ENCODE measurements around the gene CELSR1.

Gene CELSR1

DNA sequence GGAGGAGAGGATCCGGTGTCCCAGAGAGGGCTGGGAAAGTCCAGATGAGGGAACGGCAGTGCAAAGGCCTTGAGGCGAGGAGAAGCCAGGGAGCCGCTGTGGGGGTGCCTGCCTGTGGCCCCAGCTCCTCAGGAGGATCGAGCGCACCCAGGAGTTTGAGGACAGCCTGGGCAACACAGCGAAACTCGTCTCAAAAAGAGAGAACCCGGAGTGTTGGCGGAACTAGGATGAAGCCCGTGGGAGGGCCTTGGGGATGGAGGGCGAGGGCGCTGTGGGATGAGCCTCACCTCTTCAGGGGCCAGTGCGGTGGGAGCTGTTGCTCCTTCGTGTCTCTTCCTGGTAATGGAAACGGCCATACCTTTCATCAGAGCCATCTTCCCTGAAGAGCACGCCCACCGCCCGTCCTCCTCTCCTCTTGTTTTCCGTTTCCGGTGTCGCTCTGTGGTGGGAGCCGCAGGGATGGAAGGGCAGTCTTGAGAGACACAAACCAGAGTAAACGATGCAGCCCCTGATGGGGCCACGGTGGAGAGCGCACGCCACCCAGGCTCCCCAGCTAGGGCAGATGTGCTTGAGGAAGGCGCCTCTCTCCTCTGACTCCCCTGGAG, 186.2 kb downstream of the CELSR1 start:
- DNase-seq (ENCODE audit: low spot score) = no peak

DNA sequence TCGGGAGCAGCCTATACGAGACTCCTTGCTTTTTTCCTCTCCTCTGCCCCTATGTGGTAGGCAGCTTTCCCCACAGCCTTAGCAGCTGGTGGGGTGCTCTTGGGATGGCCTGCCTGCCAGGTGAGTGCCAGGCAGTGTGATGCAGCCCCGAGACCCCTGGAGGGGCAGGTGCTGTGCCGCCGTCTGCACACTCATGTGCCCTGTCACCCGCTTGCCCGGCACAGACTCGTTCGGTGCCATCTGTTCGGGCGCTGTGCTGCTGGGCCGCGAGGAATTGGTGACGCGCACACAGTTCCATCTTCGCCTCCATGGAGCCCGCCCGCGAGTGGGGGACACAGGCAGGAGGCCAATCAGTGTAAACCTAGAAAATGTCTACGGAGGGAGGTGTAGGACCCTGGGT, 186.8 kb downstream of the CELSR1 start:
- DNase-seq (ENCODE audit: low spot score) = no peak

DNA sequence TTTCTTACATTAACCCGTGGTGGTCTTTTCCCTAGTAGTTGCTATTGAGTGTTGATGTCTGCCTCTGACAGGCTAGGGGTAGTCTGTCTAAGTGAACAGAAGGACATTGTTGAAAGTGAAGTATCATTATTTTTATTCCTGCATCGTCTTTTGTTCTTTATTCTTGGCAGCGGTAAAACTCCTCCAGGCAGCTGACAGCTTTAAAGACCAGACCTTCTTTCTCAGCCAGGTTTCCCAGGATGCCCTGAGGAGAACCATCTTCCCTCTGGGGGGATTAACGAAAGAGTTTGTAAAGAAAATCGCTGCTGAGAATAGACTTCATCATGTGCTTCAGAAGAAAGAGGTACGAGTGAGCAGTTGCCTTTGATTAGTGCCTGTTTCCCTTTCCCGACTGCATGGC, 187.3 kb downstream of the CELSR1 start:
- DNase-seq (ENCODE audit: low spot score) = no peak

DNA sequence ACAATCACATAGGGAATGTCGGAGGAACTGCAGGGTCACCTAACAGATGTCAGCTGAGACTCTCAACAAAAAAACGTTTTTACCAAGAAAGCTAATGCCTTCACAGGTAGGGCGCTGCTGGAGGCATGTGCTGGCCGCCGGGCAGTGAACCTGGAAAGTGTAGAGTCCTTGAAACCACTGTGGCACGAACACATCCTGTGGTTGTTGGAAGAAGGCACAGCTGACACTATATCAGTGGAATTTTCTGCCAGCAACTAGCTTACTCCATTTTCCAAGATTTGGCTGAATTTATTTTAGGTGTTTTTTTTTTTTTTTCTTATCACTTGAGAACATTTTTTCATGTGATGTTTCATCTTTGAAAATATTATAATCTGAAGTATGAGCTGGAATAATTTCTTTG, 187.7 kb downstream of the CELSR1 start:
- DNase-seq (ENCODE audit: low spot score) = peak; percentile 53

DNA sequence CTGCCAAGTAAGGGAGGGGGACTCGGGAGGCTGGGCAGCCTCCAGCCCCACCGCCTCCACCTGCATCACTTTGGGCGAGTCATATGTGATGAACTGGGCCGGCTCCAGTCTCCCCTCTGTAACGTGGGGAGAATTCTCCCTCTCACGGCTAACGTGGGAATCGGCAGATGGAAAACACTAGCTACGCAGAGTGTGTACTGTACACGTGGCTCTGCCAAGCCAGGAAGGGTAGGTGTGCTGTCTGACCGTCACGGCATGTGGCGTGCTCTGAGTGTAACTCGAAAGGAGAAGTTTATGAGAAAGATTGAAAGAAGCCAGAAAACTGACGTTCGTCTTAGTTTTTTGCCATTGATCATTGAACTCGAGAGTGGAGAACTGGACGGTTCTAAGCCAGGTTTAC, 188.2 kb downstream of the CELSR1 start:
- DNase-seq (ENCODE audit: low spot score) = no peak

DNA sequence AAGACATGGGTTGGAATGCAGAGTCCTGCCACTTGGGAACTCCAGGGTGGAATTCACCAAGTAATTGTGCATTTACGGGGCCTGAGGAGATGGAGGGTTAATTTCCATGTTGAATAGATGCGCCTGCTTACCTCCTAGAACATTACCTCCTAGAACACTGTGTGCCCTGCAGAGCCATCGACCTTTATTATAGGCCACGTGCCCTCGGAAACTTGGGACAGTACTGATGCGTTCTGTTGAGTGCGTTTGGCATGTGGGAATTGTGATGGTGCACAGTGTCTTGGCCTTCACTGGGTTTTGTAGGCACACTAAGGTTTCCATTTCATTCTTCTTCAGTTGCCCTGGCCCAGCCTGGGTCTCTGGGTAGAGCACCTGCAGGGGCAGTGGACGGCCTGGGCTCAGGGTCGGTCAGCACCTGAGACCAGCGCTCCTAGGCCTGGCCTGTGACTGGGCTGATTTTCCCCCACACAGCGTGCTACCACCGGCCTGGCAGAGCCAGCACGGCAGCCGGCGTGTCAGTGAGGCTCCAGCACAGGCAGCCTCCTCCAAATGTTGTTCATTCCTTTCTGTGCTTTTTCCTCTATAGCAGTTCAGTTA, 189.2 kb downstream of the CELSR1 start:
- no peak for DNase-seq (ENCODE audit: low spot score)

DNA sequence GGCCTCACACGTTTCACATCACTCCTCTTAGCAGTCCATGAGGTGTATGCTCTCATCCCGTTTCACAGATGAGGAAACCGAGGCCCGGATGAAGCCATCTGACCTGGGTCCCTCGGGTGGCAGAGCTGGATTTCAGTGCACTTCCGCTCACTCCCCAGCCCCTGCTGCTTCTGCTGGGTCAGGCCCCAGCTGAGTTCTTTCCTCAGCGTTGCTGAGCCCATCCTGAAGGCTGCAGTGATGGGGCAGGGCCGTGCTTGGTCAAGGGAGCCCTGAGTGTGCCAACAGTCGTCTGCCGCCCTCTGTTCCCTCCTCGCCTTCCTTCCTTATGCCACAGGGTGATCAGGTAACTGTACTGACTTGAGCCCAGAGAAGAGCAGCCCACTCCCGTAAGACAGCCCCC, 189.8 kb downstream of the CELSR1 start:
- DNase-seq (ENCODE audit: low spot score) = no peak

DNA sequence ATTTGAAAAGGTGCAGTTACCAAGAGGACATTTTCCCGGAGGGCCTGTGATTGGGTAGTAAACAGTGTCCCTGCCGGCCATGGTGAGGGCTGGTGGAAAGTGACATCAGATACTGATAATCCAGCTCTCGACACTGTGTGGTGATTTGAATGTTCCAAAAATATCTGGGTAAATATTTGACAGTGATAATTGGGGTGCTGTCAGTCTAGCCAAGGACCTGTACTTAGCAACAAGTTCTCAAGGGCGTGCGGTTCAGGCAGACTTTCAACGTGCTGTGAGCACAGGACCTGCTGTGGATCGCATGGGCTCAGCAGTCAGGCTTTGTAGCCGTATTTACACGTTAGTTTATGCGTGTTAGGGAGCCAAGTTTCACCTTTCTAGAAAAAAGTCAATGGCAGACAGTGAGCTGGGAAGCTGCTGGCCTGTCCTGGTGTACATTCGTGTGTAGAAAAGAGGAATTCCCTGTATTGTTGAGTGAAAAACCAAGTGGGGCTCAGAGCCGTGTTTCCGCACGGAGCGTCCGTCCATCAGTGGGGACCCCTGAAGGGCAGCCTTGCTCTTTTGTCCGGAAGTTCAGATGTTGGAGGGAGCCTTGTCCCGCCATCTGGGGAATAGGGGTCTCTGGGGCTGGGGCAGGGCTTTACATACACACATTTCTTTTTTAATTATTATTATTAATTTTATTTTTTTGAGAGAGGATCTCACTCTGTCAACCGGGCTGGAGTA, 190.6 kb downstream of the CELSR1 start:
- no peak for DNase-seq (ENCODE audit: low spot score)

DNA sequence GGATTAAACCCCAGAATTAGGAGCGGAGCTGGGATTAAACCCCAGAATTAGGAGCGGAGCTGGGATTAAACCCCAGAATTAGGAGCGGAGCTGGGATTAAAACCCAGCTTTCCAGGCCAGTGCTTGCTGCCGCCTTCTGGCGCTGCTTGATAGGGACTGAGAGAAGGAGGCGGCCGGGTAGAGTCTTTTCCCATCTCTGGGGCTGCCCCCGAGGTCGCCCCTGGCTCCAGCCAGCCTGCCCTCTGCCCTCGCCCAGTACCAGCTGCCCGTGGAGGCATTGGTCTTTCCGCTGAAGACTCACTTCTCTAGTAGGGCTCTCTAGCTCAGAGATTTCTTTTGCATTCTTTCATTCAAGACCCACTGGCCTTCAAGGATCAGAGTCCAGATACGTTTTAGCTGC, 196.7 kb downstream of the CELSR1 start:
- DNase-seq (ENCODE audit: low spot score) = no peak

DNA sequence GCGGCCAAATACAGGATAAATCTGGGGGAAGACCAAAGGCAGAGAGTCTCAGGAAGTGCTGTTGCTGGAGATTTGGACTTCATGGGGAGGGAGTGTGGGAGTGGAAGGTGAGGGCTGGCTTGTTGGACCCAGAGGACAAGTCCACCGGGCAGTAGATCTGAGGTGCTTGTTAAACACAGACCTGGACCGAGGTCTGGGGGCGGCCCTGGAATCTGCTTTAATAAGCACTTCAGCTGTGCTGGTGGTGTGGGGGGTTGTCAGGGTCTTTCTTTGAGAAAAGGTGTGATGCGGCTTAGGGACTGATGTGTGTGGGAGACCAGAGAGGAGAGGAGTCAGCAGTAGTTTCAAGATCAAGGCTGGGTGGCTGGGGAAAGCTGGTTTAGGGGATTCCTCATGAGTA, 197.5 kb downstream of the CELSR1 start:
- DNase-seq (ENCODE audit: low spot score) = no peak

DNA sequence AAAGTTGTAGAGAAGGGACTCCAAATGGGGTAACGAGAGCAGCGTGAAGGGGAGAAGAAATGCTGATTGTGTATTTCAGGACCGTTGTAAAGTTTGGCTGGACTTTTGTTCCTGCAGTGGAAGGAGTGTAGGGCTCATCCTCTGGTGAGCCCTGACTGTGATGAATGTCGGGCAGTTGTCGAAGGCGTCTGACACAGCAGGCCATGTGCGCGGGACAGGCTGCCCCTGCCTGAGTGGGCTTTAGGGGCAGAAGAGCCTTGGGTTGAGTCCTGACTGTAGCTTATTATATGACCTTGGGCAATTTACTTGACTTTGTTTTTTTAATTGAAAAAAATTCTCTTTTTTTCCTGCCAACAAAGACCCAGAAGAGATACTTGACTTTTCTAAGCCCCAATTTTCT, 198.8 kb downstream of the CELSR1 start:
- DNase-seq (ENCODE audit: low spot score) = no peak

DNA sequence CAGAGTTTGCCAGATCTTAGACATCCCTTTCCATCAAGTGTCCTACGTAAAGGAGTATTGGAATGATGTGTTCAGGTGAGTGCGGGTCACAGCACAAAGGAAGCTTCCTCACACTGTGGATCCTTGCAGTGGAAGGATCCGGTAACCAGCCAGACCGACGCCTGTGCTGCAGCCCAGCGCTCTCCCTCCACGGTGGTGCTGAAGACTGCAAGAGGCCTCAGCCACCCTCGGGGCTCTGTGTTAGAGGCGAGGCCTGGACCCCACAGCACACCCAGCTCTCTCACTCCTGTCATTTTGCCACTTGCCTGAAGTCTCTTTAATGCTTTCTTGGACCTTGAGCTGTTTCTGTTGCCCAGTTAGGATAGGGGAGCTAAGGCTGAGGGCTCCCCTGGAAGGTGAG, 199.6 kb downstream of the CELSR1 start:
- DNase-seq (ENCODE audit: low spot score) = no peak

DNA sequence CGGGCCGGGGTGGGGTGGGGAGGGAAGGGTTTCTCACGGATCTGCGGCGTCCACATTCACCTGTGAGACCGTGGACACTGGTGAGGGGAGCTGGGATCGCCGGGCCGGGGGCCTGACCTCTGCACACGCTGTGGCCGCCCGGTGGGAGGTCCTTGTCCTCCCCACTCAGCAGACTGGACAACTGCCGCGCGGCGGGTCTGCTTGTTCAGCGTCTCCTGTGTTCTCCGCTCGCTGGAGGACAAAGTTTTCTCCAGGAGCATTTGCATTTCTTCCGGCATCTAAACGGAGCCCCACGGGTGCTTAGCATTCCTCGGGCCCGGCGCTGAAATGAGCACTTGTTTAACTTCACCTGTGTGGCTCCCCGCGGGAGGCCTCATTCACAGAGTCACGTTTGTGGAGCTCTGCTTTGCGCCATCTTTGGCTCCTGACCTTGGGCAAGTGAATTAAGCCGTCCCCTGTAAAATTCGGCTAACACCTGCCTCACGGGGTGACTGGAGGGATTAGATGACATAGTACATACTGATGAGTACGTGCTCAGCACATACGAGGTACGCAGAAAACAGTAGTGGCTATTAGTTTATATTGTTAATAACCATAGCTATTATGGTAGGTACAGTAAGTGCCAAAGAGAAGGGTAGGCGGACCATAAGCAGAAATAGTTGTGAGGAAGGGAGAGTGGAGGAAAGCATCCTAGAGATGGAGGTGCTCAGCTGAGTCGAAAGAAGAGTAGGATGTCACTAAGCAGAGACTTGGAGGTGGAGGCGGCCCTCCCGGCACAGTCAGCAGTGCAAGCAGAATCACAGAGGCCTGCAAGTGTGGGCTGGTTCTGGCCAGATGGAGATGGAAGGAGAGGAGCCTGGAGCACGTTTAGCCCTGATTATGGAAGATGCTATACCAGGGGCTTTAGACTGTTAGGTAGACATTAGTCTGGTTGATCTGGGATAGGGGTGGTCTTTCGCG, 201.0 kb downstream of the CELSR1 start:
- DNase-seq (ENCODE audit: low spot score) = peak; percentile 43

DNA sequence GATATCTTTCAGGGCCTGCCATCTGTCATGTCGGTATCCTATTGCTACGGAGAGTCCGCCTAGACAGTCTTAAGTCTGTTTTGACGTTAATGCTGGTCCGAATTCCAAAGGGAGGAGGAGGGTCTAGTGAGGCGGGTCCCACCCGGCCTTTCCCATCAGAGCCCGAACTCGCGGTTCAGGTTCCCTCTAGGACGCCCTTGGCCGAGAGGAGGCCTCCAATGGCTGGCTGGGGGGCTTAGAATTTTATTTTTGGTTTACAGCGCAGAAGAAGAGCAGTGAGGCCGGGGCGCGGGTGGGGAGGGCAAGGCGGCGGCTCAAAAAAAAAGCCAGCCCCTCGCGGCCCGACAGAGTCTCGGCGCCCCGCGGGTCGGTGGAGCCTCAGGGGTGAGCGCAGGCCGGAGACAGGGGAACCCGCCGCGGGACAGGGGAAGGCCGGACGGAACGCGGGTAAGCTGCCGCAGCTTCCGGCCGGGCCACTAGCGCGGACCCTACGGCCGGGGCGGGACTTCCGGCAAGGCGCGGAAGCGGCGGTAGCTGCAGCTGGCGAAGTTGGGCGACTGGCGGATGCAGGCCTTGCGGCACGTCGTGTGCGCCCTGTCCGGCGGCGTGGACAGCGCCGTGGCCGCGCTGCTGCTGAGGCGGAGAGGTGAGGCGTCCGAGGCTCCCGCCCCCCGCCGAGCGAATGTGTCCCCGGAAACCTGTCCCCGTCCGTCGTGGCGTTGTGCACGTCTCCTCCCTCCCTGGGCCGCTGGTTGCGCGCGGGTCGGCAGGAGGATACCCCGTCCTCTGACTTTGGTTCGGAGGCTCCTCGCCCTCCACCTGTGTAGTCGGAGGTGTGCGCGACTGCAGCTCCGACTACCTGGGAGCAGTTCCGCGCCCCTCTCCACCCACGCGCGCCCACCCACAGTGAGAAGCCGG, 202.0 kb downstream of the CELSR1 start, which contains the start of gene TRMU:
TSS of gene TRMU (plus strand) at position 514 of the 918 bp plus-strand sequence. CDS start at position 565, 51 bp downstream.
- peak; percentile 91 for DNase-seq (ENCODE audit: low spot score)

DNA sequence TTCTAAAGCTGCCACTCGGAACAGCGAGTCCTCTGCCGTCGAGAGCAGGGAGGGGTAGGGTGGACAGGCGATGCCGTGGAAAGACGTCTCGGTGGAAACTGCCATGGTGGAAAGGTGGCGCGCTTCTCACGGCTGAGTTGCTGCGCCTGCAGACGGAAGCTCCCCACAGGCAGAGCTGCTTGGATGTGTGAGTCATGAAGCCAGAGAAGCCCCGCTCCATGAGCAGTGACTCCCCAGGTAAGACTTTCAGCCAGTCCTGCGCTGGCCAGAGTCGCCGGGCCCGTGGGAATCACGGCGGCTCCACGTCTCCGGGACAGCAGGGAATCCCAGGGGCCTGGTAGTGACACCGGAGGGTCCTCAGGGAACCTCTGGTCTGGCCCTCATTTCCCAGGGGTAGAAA, 205.9 kb downstream of the CELSR1 start:
- DNase-seq (ENCODE audit: low spot score) = no peak

DNA sequence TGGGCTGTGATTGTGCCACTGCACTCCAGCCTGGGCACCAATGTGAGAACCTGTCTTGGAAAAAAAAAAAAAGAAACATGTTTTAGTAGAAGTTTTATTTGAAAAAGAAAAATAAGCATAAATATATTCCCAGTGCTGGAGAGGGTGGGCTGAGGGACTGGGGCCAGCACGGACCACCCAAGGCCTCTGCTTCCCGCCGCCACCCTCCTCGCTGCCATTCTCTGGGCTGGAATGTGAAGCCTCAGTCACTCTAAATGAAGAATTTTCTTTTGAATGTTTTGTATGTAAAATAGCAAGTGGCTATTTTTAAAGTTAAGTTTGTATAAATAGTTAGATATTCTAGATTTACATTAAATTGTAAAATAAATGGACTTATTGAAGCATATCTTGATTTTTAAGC, 207.0 kb downstream of the CELSR1 start:
- DNase-seq (ENCODE audit: low spot score) = no peak

DNA sequence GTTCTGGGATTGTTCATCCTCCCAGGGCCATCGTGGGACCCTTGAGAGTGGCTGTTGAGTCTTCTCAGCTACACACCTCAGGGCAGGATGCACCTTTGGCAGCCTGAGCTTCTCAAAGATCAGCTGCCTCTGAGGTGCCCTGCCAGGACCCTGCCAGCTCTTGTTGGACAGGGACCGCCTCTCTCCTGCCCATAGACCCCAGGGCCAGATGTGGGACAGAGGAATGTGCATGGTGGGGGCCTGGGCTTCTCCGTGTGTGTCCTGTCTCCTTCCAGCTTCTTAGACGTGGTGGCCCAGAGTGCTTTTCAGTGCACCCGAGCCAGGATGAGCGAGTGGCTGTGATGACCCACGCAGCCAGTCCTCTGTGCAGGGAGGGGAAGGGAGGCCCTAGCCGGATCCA, 207.8 kb downstream of the CELSR1 start:
- no peak for DNase-seq (ENCODE audit: low spot score)

DNA sequence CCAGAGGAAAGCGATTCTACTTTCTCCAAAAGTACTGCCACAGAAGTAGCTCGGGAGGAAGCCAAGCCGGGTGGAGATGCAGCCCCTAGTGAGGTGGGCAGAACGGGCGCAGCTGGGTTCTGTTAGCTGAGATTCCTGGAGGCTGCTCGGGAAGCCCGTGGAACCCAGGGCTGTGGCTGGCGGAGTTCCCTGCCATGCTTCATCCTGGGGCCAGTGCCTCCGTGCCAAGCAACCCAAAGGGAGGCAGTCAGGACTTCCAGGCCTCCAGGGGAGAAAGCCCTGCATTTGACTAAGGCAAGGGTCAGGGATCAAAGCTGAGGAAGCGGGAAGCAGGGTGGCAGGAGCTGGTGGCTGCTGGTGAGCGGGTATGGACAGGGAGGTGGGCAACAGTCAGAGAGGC, 208.6 kb downstream of the CELSR1 start:
- no peak for DNase-seq (ENCODE audit: low spot score)

DNA sequence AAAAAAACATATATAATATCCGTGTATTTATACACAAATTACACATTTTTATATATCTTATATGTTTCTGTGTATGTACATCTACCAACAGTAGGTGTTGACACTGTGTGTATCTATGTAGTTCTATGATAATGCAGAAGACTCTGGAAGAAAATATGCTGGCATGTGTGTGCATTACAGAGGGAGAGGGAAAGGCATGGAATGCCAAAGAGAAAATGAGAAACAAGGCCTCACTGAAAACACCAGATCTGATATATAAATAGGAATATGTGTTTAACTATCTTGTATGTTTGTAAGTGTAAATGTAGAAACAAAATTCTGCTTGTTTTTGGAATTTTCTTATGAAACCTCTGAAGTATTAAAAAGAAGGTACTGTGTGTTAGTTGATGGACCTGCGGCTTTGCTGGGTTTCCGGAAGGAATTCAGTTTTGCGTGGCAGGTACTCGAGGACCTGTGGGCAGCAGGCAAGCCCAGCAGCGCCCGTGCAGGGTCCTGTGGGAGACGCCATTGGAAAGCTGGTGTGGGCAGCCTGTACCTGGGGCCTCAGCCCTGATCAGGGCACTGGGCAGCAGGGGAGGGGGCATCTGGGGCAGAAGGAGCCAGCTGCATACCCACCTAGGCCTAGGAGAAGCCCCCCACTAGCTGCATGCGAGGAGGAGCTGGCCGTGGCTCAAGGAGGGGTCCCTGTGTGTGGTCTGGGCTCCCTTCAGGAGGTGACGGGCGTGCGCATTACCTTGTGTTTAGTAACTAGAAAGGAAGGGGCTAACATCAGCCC, 209.5 kb downstream of the CELSR1 start:
- DNase-seq (ENCODE audit: low spot score) = no peak

DNA sequence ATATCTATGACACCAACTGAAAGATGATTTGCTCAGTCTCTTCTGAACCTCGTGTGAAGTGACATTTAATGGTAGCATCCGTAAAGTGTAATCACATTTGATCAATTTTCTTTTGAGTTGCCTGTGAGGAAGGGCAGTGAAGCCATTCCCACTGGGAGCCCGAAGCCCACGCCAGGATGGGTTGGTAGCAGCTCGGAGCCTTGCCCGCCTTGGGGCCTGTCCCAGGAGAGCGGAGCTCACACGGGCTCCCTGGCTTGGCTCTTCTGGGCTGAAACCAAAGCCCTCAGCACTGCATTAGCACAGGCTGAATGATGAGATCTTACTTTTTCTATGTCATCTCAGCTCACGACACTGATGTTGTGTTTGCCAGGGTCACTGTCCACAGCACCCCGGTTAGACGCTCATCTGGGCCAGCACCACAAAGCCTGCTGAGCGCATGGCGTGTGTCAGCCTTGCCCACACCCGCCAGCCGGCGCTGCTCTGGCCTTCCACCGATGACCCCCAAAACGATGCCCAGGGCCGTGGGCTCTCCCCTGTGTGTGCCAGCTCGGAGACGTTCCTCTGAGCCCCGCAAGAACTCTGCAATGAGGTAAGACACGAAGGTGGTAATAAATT, 211.2 kb downstream of the CELSR1 start:
- DNase-seq (ENCODE audit: low spot score) = no peak

Measured in kidney tubule cell (primary cell).